ENCODE data around the gene POMT1.
A peak's percentile ranks its signal among the peaks of the same experiment; 100 is the strongest.
"Not testable (repeated sequence)": the region's sequence is repeated elsewhere in the genome, so short reads cannot be mapped to it uniquely, and the experiment has no call there.

POMT1 gene, protein sequence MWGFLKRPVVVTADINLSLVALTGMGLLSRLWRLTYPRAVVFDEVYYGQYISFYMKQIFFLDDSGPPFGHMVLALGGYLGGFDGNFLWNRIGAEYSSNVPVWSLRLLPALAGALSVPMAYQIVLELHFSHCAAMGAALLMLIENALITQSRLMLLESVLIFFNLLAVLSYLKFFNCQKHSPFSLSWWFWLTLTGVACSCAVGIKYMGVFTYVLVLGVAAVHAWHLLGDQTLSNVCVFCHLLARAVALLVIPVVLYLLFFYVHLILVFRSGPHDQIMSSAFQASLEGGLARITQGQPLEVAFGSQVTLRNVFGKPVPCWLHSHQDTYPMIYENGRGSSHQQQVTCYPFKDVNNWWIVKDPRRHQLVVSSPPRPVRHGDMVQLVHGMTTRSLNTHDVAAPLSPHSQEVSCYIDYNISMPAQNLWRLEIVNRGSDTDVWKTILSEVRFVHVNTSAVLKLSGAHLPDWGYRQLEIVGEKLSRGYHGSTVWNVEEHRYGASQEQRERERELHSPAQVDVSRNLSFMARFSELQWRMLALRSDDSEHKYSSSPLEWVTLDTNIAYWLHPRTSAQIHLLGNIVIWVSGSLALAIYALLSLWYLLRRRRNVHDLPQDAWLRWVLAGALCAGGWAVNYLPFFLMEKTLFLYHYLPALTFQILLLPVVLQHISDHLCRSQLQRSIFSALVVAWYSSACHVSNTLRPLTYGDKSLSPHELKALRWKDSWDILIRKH

DNA sequence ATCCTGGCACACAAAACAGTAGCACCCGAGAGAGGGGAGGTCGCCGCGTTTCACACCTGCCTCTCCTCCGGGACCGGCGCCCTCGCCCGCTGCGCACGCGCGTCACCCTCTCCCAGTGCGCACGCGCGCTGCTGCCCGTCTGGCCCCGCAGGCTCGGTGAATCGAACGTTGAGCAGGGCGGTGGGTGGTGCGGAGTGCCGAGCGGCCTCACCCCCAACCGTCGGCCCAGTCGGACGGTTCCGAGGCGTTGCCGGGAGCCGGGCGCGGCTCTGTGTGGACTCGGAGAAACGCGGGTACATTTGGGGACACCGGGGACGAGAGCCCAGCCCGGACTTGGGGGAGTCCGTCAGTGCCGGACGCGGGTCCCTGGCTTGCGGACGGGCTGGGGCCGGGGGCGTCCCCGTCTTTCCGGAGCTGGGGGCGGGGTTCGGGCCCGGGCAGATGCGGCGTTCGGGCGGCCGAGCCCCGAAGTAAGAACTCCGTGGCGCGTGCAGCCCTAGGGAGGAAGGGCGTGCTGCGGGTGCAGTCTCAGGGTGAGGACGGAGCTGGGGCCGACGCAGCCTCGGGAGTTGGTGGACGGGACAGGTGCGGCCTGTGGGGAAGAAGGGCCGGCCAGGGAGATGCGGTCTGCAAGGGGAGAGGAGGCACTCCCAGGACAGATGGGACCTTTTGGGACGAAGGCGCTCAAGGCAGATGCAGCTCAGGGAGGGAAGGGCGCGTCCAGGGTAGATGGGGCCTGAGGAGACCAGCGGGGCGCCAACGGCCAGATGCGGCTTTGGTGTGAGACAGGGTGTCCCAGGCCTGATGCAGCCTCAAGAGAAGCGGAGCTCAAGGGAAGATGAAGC lies at the start of gene POMT1:
Gene POMT1 (plus strand): TSS at position 138 of the 845 bp plus-strand sequence. CDS start 1,301 bp downstream, outside the sequence.
- DNase-seq (ENCODE audit: low read depth): peak; percentile 77

DNA sequence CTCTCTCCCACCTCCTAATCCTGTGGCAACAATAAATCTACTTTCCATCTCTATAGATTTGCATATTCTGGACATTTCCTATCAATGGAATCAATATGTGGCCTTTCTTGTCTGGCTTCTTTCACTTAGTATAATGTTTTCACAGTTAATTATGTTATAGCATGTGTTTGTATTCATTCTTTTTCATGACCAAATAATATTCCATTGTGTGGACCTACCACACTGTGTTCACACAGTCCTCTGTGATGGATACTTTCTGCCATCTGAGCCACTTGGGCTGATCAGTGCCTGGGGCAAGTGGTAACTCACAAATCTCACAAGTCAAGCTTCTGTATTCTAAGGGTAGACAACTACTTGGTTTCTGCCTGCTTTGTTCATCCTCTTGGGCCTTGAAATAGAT lies 48.7 kb upstream of the POMT1 start:
- no peak for DNase-seq (ENCODE audit: low read depth)

GRCh38 chr9:131455655-131456054 lies 47.1 kb upstream of the POMT1 start:
- not testable (repeated sequence) for DNase-seq (ENCODE audit: low read depth)

DNA sequence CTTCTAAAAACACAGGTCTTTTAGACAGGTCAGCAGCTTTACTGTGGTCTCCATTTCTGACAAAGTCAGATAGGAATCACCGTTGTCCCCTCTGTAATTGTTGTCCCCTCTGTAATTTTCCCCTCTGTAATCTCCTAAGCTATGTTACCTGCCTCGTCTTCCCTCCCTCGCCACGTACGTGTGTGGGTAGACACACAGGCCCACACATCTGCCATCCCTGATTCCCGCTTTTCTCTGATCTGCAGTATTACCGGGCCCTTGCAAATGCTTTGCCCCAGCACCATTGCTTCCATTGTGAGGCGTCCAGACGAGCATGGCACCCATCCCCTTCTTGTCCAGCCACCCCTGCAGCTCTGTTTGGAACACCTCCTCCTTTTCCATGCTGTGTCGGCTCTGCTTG lies 45.0 kb upstream of the POMT1 start:
- no peak for DNase-seq (ENCODE audit: low read depth)

- DNase-seq (ENCODE audit: low read depth): no peak
Observed at GRCh38 chr9:131459056-131459455, 43.7 kb upstream of the POMT1 start.

DNA sequence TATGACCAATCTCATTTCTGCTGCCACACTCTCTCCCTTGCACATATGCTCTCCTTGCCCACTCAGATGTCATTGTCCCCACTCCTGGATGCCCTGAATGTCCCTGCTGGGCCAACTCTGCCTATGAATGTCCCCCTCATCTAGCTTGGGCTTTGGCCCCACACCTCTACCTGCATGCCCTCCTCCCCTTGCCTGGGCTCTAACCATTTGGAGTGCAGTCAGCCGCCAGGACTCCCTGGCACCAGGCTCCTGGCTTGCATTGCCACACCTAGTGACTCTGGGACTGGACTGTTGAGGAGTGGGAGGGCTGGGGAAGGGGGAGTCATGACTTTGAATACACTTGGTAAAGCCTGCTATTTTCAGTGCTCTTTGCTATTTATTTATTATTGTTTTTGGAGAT lies 41.6 kb upstream of the POMT1 start:
- no peak for DNase-seq (ENCODE audit: low read depth)

- DNase-seq (ENCODE audit: low read depth): no peak
Observed at GRCh38 chr9:131464354-131465000, 38.2 kb upstream of the POMT1 start.

DNA sequence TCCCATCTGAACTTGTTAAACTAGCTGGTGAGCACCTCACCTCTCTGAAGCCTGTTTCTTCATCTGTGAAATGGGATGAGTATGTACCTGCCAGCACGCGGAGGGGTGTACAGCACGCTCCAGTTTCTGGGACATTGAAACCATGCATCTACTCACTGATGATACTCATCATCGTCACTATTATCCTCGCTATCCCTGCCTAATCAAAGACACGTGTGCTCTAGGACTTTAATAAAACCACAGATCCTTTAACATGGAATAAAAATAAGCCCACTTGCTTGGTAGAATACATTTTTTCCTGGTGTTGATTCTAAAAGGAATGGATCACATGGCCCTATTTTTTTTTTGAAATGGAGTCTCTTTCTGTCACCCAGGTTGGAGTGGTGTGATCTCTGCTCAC lies 37.3 kb upstream of the POMT1 start:
- no peak for DNase-seq (ENCODE audit: low read depth)

GRCh38 chr9:131467214-131467935 lies 35.3 kb upstream of the POMT1 start:
- DNase-seq (ENCODE audit: low read depth): no peak

GRCh38 chr9:131468031-131468430 lies 34.7 kb upstream of the POMT1 start:
- DNase-seq (ENCODE audit: low read depth): no peak

- no peak for DNase-seq (ENCODE audit: low read depth)
Observed at GRCh38 chr9:131469356-131469755, 33.4 kb upstream of the POMT1 start.

- no peak for DNase-seq (ENCODE audit: low read depth)
Observed at GRCh38 chr9:131469951-131470350, 32.8 kb upstream of the POMT1 start.

- no peak for DNase-seq (ENCODE audit: low read depth)
Observed at GRCh38 chr9:131470581-131470991, 32.1 kb upstream of the POMT1 start.

DNA sequence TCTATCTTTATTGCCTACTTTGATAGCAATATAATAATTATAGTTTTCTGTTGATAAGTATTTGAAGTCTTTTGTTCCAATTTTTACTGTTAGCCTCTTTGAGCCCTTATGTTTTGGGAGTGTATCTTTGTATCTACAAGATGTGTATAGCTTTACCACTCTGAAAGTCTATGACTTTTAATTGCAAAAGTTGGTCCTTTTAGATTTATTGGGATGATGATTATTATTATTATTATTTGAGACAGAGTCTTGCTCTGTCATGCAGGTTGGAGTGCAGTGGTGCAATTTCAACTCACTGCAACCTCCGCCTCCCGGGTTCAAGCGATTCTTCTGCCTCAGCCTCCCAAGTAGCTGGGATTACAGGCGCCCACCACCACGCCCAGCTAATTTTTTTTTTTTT lies 30.6 kb upstream of the POMT1 start:
- DNase-seq (ENCODE audit: low read depth): not testable (repeated sequence)

DNA sequence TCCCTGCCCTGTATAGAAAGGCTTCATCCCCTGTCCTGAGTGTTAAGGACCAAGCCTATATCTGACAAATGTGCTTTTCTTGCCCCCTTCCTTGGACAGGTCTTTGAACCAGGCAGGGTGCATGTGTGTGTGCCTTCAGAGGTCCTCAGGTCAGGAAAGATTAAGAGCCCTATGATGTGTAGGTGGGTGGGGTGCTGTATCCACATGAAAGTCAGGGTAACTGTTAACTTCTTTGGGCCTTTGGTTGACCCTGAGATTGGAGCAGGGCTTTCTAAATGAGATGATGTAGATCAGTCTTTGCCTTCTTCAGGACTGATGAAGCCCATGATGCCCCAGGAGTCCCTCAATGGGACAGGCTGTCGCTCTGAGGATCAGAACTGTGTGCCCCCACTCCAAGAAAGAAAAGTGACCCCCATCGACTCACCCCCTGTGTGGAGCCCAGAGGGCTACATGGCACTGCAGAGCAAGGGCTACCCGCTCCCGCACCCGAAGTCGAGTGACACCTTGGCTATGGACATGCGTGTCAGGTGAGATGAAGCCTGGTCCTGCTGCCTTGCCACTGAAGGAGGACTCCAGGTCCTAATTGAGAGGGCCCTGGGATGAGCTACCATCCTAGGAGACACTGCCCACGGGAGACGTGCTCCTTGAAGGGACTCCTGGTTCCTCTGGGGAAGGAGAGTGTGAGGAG lies 29.4 kb upstream of the POMT1 start:
- no peak for DNase-seq (ENCODE audit: low read depth)

GRCh38 chr9:131473891-131474290 lies 28.8 kb upstream of the POMT1 start:
- no peak for DNase-seq (ENCODE audit: low read depth)

- no peak for DNase-seq (ENCODE audit: low read depth)
Observed at GRCh38 chr9:131474711-131475110, 28.0 kb upstream of the POMT1 start.

DNA sequence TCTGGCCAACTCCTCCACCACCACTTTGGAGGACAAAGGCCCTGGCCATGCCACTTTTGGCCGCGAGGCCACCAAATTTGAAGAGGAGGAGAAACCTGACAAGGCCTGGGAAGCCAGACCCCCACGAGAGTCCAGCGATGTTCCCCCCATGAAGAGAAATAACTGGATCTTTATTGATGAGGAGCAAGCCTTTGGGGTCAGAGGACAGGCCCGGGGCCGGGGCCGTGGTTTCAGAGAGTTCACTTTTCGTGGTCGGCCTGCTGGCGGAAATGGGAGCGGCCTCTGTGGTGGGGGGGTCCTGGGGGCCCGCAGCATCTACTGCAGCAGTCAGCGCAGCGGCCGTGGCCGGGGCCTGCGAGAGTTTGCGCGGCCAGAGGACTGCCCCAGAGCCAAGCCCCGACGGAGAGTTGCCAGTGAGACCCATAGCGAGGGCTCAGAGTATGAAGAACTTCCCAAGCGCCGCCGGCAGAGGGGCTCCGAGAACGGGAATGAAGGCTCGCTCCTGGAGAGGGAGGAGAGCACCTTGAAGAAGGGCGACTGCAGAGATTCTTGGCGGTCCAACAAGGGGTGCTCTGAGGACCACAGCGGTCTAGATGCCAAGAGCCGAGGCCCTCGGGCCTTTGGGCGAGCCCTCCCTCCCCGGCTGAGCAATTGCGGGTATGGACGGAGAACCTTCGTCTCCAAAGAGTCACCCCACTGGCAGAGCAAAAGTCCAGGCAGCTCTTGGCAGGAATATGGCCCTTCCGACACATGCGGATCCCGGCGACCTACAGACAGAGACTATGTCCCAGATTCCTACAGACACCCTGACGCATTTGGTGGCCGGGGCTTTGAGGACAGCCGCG lies 27.4 kb upstream of the POMT1 start:
- DNase-seq (ENCODE audit: low read depth): no peak

GRCh38 chr9:131475956-131476776 lies 26.6 kb upstream of the POMT1 start:
- DNase-seq (ENCODE audit: low read depth): no peak
